Measurements from ENCODE around the gene WDR7.

The WDR7 gene

DNA sequence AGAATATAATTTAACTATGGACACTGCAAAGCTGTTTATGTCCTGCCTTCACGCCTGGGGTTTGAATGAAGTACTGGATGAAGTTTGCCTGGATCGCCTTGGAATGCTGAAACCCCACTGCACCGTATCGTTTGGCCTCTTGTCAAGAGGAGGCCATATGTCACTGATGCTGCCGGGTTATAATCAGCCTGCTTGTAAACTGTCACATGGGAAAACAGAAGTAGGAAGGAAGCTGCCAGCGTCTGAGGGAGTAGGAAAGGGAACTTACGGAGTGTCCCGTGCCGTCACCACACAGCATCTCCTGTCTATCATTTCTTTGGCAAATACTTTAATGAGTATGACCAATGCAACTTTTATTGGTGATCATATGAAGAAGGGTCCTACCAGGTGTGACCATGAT lies 105.8 kb downstream of the WDR7 start:
- no peaks in the 10 kb centered on the region for H3K9me3 ChIP-seq (ENCODE audit: control insufficient read depth, low read length)

DNA sequence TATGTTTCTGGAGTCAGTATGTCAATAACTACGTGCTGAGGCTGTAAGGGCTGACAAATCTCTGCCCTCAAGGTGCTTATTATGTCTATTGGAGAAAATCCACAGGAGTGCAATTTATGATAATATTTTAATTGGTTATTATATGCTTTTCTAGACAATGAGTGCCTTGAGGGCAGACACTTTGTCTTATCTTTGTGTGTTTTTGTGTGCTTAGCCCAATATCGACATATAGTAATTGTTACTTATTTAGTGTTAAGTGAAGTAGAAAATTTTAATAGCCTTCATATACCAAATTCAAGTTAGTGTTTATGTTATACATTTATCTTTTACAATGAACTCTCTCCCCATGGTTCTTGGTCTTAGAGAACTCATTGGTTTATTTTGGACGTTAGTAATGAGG lies 118.9 kb downstream of the WDR7 start:
- H3K9me3 ChIP-seq (ENCODE audit: control insufficient read depth, low read length), result no peaks in the 10 kb centered on the region

More for the DNA sequence above, 105.8 kb downstream of the WDR7 start:
- Histone ChIP-seq H3K4me2 (ENCODE audit: low read length) (no peak overlapping the region), H3K9ac (no peak overlapping the region), H3K36me3 (ENCODE audit: control insufficient read depth, insufficient read depth, low read length) (no peaks in the 10 kb centered on the region), H3K79me2 (no peaks in the 10 kb centered on the region), H3K27ac (no peak overlapping the region), H3K4me3 (ENCODE audit: low read depth, low read length) (no peak overlapping the region), H2AFZ (no peak overlapping the region), H3K4me1 (no peaks in the 10 kb centered on the region), H3K27me3 (ENCODE audit: control insufficient read depth, insufficient read depth, low read length) (no peaks in the 10 kb centered on the region)
- TF ChIP-seq, protein P1, sequence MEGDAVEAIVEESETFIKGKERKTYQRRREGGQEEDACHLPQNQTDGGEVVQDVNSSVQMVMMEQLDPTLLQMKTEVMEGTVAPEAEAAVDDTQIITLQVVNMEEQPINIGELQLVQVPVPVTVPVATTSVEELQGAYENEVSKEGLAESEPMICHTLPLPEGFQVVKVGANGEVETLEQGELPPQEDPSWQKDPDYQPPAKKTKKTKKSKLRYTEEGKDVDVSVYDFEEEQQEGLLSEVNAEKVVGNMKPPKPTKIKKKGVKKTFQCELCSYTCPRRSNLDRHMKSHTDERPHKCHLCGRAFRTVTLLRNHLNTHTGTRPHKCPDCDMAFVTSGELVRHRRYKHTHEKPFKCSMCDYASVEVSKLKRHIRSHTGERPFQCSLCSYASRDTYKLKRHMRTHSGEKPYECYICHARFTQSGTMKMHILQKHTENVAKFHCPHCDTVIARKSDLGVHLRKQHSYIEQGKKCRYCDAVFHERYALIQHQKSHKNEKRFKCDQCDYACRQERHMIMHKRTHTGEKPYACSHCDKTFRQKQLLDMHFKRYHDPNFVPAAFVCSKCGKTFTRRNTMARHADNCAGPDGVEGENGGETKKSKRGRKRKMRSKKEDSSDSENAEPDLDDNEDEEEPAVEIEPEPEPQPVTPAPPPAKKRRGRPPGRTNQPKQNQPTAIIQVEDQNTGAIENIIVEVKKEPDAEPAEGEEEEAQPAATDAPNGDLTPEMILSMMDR (IDR thresholded peaks at IDR 0.05), result no peak

DNA sequence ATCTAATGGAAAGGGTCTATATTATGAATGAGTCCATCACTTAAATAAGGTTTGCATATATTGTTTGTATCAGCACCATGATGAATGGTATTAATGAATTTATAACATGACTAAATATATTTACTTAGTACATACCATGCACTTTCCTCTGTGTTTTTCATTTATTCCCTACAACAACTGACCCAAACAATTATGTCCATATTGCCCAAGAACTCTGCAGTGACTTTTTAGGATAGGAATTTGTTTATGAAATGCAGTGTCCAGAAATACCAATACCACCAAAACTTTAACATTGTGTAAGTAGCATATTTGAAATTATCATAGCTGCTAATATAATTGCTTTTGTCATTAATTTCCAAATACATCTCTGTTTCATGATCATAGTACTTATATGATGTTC lies 119.7 kb downstream of the WDR7 start:
- H3K4me2 ChIP-seq (ENCODE audit: low read length), result no peak overlapping the region
- no peak overlapping the region for H3K9ac ChIP-seq
- no peaks in the 10 kb centered on the region for H3K4me1 ChIP-seq
- H3K27me3 ChIP-seq (ENCODE audit: control insufficient read depth, insufficient read depth, low read length), result no peaks in the 10 kb centered on the region
- no peak overlapping the region for H2AFZ ChIP-seq
- no peaks in the 10 kb centered on the region for H3K36me3 ChIP-seq (ENCODE audit: control insufficient read depth, insufficient read depth, low read length)
- no peaks in the 10 kb centered on the region for H3K79me2 ChIP-seq
- TF ChIP-seq, protein P1 (IDR thresholded peaks at IDR 0.05), result no peak
- H3K4me3 ChIP-seq (ENCODE audit: low read depth, low read length), result no peak overlapping the region
- no peaks in the 10 kb centered on the region for H3K9me3 ChIP-seq (ENCODE audit: control insufficient read depth, low read length)
- H3K27ac ChIP-seq, result no peak overlapping the region

More for the DNA sequence above, 118.9 kb downstream of the WDR7 start:
- no peak overlapping the region for H2AFZ ChIP-seq
- no peak overlapping the region for H3K9ac ChIP-seq
- TF ChIP-seq, protein P1 (IDR thresholded peaks at IDR 0.05), result no peak
- no peaks in the 10 kb centered on the region for H3K79me2 ChIP-seq
- no peak overlapping the region for H3K4me2 ChIP-seq (ENCODE audit: low read length)
- no peak overlapping the region for H3K4me3 ChIP-seq (ENCODE audit: low read depth, low read length)
- no peak overlapping the region for H3K27ac ChIP-seq
- H3K4me1 ChIP-seq, result no peaks in the 10 kb centered on the region
- H3K27me3 ChIP-seq (ENCODE audit: control insufficient read depth, insufficient read depth, low read length), result no peaks in the 10 kb centered on the region
- H3K36me3 ChIP-seq (ENCODE audit: control insufficient read depth, insufficient read depth, low read length), result no peaks in the 10 kb centered on the region

DNA sequence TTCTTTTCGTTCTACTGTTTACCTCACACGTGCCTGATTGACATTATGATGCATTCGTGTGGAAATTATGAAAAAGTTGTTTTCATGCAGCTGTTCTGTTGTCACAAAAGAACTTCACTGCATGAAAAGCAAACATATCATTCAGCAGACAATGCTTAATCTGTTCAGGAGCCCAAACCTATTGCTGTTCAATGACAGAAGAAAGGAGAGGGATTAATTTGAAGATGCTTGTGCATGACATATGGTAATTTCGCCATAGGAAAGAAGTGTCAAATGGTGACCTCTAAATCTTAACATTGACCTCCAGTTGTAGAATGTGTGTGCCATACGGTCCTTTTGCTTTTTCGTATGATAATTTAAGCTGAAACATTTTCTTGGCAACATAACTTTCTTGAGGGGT lies 124.5 kb downstream of the WDR7 start:
- no peaks in the 10 kb centered on the region for H3K27me3 ChIP-seq (ENCODE audit: control insufficient read depth, insufficient read depth, low read length)
- H3K9me3 ChIP-seq (ENCODE audit: control insufficient read depth, low read length), result no peaks in the 10 kb centered on the region
- H3K4me1 ChIP-seq, result no peaks in the 10 kb centered on the region
- no peaks in the 10 kb centered on the region for H3K36me3 ChIP-seq (ENCODE audit: control insufficient read depth, insufficient read depth, low read length)
- H3K4me3 ChIP-seq (ENCODE audit: low read depth, low read length), result no peak overlapping the region
- no peaks in the 10 kb centered on the region for H3K79me2 ChIP-seq
- H3K9ac ChIP-seq, result no peak overlapping the region
- no peak overlapping the region for H3K27ac ChIP-seq
- TF ChIP-seq, protein P1 (IDR thresholded peaks at IDR 0.05), result no peak
- no peak overlapping the region for H3K4me2 ChIP-seq (ENCODE audit: low read length)
- no peak overlapping the region for H2AFZ ChIP-seq

DNA sequence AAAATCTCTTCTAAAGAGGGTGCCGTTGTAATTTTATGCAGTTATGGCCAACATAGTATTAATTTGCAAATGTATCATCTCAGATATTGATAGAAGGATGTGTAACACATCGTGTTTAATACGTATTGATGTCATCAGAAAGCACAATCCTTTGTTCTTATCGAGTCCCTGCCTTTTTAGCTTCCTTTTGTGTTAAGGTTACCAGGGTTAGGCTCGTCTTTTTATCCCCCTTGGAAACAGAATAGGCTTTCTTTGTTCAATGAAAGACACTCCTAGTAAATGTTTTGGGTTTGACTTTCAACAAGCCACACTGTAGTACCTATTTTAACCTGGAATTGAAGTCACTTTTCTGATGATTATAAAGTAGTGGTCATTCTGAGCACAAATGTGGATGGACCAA lies 136.2 kb downstream of the WDR7 start:
- H3K79me2 ChIP-seq, result no peaks in the 10 kb centered on the region
- H3K9me3 ChIP-seq (ENCODE audit: control insufficient read depth, low read length), result no peaks in the 10 kb centered on the region
- H3K4me3 ChIP-seq (ENCODE audit: low read depth, low read length), result no peak overlapping the region
- H3K4me1 ChIP-seq, result no peaks in the 10 kb centered on the region
- H3K27ac ChIP-seq, result no peak overlapping the region
- H3K27me3 ChIP-seq (ENCODE audit: control insufficient read depth, insufficient read depth, low read length), result no peaks in the 10 kb centered on the region
- no peaks in the 10 kb centered on the region for H3K36me3 ChIP-seq (ENCODE audit: control insufficient read depth, insufficient read depth, low read length)
- H3K9ac ChIP-seq, result no peak overlapping the region
- TF ChIP-seq, protein P1 (IDR thresholded peaks at IDR 0.05), result no peak
- H2AFZ ChIP-seq, result no peak overlapping the region
- no peak overlapping the region for H3K4me2 ChIP-seq (ENCODE audit: low read length)

All from parathyroid adenoma (tissue), 2 donors.